GM19239 (cell line): ENCODE measurements around the gene CLN5.
"Not testable (repeated sequence)": the region's sequence is repeated elsewhere in the genome, so short reads cannot be mapped to it uniquely, and the experiment has no call there.

Source experiments
- DNase-seq: peaks from one replicate; pipeline ENCODE4 v3.0.0; 2011; ENCODE audit warnings: low spot score; ENCODE audit not compliant: insufficient read length
- FAIRE-seq: peaks from 2 replicates; lab custom pipeline; 2011; peaks lifted over from hg19 to GRCh38; lab: Jason Lieb, UNC

CLN5 gene

DNA sequence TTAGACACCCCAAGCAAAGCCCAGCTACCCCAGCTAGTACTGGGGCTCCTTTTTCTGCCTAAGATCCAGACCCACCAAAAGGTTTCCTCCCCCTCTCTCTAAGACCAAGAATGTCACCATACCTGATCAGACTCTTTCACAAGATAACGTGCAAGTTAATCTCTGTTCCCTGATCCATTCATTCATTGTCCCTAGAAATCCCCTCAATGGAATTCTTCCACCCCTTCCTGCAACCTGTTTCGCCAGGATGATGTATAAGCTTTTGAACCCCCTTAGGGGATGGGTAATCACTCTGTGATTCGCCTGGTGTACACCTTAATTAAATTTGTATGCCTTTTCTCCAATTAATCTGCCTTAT, 17.3 kb upstream of the CLN5 start:
- no peak for FAIRE-seq

DNA sequence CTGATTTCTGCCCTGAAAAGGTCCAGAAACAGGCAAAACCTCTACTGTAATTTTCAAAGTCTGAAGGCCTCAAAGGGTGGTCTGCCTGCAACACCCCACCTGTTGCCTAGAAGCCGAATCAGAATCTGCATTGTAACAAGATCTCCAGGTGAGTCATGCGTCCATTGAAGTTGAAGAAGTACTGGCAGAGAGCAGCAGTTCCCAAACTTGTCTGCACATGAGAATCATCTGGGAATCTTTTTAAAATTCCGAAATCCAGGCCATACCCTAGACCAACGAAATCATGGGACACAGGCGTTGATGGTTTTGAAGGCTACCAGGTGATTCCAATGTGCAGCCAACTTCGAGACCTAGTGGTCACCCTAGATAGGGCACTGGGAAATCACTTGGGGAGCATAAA, 16.0 kb upstream of the CLN5 start:
- FAIRE-seq = no peak
- DNase-seq = no peak

More for the DNA sequence above, 17.3 kb upstream of the CLN5 start:
- DNase-seq = no peak

DNA sequence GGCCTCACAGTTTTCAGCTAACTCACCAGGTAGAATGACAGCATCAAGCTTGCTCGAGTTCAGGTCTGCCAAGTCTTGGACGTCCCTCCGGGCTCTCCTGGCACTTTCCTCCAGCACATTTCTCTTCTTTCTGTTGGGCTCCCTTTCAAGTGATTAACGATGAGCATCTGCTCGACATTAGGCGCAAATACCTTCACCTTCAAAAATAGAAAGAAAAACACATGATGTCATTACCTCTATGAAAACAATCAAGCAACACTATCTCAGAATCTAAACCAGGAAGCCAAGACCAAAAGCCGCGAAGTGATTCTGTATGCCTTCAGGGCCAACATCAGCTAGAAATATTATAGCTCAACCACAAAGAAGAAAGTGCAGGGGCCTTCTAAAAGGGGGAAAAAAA, 15.4 kb upstream of the CLN5 start:
- FAIRE-seq (no peak), DNase-seq (no peak)

DNA sequence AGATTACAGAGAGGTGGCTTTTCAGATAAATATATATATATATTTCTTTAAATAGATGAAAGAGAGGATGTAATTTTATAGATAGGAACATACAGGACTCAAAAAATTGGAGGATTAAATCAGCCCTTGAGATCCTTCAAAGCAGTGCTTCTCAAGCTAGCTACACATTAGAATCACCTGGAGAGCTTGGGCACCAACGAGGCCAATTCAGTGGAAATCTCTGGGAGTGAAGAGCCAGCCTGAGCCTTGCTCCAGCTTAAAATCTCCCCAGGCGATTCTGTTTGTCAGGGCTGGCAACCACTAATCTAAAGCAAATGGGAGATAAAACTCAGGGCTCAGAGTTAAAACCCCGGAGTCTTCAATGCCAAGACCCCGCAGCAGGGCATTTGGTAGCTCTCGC, 15.0 kb upstream of the CLN5 start:
- FAIRE-seq (no peak), DNase-seq (no peak)

DNA sequence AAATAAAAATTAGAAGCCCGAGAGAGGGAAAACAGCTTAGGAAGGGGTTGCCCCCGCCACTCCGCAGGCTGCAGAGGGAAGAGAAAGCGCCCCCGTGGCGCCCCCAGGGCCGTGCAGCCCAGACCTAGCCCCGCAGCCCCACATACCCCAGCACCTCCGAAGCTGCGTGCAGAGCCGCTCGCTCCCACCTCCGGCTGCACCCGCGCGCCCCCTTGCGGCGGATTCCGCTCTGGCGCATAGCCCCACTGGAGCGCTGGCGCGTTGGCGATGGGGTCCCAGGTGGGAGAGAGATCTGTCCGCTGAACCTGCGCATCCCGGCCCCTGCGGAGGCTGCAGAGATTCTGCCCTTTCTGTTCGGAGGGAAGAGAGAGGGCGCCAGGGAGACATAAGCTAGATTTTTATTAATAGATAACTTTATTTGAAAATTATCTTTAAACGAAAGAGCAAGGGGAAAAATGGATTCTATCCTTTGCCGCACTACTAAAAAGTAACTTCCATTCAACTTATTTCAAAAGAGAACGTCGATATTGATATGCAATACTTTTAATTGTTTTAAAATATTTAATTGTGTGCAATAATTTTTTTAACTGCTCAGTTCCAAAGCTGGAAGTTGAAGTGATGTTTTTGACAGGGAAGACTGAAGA, 11.7 kb upstream of the CLN5 start:
- peak; percentile 86 for DNase-seq
- FAIRE-seq = peak; percentile 85

DNA sequence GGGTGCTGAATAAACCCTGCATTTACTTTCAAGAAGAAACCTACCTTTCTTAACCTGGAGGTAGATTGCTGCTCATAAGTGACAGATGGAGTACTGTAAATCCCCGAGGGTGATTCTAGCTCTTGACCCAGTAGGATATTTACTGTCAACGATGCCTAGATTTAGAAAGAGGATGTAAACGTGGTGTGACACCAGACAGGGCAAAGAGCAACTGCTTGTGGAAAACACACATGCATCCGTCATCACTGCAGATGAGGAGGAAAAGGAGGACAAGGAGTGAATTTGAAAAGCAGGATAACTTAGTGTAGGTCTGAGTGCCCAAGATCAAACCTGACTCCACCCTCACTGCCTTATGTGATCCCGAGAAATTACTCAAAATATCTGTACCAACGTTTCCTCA, 9.8 kb upstream of the CLN5 start:
- DNase-seq (no peak), FAIRE-seq (no peak)

DNA sequence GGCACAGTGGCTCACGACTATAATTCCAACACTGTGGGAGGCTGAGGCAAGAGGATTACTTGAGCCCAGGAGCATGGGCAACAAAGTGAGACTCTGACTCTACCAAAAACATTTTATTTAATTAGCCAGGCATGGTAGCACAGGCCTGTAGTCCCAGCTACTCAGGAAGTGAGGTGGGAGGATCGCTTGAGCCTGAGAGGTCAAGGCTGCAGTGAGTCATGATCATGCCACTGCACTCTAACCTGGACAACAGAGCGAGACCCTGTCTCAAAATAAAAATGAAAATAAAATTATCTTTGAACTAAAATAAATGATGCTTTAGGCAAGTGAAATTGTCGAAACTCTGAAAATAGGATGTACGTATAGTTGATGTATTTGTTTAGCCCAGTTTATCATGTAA, 8.2 kb upstream of the CLN5 start:
- FAIRE-seq = no peak

DNA sequence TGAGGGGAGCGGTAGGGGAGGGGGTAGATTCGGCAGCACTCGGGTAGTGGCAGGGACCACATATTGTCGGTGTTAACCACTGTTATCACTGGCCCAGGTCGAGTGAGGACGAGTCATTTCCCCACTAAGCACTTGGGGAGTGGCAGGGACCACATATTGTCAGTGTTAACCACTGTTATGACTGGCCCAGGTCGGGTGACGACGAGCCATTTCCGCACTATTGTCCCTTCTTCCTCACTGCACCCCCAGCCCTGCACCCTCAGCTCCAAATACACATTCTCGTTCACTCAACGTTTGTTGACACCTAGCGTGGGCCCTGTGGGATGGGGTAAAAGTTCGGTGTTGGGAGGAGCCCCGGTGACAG, 467 bp upstream of the CLN5 start:
- DNase-seq (peak; percentile 21), FAIRE-seq (no peak)

More for the DNA sequence above, 8.2 kb upstream of the CLN5 start:
- no peak for DNase-seq

DNA sequence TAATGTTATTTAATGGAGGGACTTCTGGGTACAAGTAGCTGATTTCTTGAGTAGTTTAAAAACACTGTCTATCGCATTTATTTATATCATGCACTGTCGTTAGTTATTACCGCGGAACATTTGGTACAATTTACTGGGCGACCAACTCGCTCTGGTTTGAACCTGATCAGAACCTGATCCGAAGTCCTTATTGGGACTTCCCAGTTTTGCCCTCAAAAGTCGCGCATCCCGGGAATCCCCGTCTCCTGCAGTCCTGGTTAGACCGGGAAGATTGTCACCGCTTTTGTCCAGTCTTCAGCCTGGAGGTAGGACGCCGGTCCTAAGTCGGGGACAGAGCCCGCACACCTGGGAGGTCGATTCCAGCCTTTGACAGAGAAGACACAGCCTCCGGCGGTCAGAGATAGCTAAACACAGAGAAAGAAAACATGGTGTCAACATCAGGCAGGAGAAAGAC, 694 bp downstream of the CLN5 start:
- FAIRE-seq (peak; percentile 28), DNase-seq (no peak)

DNA sequence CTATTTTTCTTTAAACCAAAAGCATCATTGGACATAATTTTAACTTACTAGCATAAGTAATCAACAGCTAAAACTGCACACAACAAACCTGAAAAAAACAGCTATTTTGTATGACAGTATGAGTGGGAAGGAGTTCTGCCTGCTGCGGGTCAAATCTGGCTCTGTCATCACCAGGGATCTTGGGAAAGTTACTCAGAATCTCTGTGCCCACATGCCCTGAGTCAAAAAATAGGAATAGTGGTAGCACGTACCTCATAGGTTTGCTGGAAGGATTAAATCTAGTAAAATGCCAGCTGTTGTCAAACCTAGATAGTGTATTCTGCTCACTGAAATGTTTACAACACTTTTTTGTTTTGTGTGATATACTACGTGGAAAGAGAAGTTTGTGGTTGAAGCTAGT, 1.1 kb downstream of the CLN5 start:
- DNase-seq (no peak), FAIRE-seq (peak; percentile 58)

DNA sequence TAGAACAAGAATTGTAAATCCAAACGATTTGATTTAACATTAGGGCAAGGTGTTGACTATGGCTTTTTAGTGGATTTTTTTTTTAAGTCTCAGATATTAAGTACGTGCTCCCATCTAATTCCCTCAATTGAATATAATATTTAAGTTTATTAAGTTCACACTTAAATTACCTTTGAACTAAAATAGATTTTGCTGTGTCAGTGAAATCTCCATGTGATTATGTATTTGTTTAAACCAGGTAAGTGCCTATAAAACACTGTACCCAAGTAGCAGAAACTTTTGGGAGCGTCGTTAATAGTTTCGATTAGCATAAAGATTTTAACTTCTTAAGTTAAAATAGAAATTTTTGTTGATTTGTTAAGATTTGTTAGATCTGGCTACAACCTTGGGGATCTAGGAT, 1.6 kb downstream of the CLN5 start:
- FAIRE-seq (no peak), DNase-seq (no peak)

DNA sequence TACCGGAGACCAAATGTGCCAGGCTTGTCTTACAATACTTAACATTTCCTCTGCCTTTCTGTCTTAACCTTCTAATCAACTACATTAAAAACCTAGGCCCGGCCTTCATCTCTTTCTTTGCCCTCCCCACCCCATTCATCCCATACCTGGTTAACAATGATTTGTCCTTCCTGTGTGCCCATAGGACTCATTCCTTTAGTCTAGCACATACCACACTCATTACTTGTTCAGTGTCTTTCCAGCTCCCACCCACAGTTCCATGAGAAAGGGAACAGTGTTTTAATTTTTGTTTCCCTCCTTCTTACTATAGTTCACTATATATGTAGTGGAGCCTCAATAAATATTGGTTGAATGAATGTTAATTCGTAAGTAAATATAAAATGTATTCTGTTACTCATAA, 2.4 kb downstream of the CLN5 start:
- no peak for DNase-seq
- FAIRE-seq = no peak

DNA sequence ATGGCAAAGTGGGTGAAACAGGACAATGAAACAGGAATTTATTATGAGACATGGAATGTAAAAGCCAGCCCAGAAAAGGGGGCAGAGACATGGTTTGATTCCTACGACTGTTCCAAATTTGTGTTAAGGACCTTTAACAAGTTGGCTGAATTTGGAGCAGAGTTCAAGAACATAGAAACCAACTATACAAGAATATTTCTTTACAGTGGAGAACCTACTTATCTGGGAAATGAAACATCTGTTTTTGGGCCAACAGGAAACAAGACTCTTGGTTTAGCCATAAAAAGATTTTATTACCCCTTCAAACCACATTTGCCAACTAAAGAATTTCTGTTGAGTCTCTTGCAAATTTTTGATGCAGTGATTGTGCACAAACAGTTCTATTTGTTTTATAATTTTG, 8.6 kb downstream of the CLN5 start:
- DNase-seq (no peak), FAIRE-seq (peak; percentile 66)

DNA sequence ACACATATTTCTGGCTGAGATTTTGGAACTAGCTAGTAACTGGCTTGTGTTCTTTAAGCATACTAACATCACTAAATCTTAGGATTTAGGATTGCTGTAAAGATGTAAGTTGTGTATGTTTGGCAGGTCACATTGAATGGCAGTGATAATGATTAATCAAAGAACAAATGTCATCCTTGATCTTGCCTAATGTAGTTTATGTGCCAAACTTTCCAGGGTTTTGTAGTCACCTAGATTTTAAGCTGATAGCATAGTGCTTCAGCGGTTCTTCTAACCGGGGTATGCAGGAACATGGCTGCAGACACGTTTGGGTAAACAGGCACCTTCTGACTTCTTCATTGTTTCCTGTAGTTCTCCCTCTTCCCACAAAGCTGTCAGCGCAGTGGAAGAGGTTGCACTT, 9.7 kb downstream of the CLN5 start:
- FAIRE-seq = peak; percentile 60
- no peak for DNase-seq

DNA sequence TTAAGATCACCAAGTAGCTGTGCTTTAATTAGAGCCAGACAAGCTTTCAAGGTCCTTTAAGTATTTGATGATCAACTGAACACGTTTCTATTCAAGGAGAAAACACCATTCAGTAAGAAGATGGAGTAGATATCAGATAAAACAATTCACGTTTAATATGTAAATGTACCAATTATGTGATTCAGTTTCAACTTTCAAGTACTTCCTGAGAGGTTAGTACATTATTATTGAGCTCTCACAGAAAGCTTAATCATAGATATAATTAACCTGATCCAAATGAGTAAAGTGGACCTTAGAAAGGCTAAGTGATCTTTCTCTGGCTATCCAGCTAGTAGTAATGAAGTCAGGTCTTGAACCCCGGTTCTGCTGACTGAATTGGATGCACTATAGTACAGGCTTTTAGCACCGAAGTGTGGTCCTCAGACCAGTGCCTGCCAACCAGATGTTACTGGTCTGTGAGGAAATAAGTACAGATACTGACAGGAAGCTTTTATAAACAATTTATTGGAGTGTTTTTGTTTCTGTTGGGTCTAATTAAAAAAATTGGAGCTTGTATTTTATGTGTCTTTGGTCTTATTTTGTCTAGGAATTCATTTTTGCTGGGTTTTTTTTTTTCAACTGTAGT, 10.2 kb downstream of the CLN5 start:
- DNase-seq (no peak), FAIRE-seq (no peak)

DNA sequence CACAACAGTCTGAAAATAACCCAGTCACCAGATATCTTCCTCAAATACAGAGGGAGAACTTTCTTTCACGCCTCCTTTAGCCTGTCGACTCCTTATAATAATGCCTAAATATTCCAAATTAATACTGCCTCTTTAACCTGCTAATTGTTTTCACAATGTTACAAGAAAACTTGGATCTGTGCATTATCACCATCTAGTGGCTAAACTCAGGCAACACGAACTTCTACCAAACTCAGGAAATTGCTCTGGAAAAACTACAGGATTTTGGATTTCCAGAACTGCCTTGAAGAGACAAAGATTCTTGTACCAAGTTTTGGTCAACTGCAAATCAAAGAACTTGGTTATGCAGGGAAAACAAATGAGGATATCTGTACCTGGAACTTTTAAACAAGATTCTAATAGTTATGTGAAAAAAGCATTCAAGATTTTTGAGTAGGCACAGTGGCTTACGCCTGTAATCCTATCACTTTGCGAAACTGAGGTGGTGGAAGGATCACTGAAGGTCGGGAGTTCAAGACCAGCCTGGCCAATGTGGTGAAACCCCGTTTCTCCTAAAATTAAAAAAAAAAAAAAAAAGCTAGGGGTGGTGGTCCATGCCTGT, 10.8 kb downstream of the CLN5 start:
- DNase-seq (no peak), FAIRE-seq (peak; percentile 79)

DNA sequence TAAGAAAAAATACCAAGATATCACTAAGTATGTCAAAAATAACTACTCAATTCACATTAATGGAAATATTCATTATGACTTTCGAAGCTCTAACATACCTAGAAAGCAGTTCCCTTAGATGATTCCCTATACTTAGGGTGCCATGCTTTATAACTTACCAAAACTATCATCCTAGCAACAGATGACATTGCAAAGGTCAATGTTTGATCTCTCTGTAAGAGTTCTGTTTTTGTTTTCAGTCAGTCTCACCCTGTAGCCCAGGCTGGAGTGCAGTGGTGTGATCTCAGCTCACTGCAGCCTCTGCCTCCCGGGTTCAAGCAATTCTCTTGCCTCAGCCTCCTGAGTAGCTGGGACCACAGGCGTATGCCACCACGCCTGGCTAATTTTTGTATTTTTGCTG, 16.5 kb downstream of the CLN5 start:
- not testable (repeated sequence) for FAIRE-seq, DNase-seq

DNA sequence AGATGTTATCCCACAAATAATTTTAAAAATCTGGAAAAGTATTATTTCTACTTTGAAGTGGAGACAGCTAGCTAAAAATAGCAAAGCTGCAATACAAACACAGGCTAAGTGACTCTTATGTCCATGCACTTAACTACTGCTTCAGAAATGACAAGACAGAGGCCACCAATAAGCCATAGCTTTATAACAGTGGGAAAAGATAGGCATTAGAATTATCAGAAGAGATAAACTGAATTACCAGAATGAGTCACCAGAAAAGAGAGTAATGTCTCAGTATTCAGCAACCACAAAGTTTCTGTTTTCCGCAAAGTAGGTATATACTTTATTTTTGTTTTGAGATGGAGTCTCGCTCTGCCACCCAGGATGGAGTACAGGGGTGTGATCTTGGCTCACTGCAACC, 17.1 kb downstream of the CLN5 start:
- DNase-seq (no peak), FAIRE-seq (peak; percentile 65)

DNA sequence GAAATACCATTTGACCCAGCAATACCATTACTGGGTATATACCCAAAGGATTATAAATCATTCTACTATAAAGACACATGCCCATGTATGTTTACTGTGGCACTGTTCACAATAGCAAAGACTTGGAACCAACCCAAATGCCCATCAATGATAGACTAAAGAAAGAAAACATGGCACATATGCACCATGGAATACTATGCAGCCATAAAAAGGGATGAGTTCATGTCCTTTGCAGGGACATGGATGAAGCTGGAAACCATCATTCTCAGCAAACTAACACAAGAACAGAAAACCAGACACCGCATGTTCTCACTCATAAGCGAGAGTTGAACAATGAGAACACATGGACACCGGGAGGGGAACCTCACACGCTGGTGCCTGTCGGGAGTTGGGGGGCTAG, 17.8 kb downstream of the CLN5 start:
- DNase-seq, FAIRE-seq: not testable (repeated sequence)

DNA sequence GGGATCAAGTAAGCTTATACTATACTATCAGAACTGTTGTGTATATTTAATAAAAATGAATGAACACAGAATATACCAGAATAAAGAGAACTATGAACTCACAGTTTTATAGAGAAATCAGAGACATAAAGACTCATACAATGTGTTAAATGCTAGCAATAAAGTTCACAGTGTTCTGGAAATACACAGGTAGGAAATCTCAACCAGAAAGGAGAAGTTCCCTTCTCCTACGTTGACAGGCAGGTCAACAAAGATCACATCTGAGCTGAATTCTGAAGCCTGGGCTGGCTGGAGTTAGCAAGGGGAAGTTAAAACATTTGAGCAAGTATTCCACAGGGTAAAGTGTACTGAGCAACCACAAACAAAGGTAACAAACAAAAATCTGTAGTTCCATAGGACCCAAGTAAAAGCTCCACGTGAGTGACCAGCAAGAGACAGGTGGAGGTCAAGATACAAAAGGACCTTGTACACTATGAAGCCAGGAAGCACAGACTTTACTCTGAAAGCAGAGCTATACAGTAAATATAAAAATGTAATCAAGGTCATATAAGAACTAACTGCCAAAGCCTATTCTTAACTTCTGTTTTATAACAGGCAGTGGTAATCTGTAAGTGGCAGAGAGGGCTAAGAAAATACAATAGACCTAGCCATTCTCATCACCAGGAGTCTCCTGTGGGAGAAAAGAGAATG, 22.1 kb downstream of the CLN5 start:
- DNase-seq (no peak), FAIRE-seq (no peak)
